ENCODE data around the gene PGGHG. TPM values are rescaled to one million over a fixed set of nuclear protein-coding genes. Genes with fewer than 3 reads are reported as not detected.
"Not testable (repeated sequence)": the region's sequence is repeated elsewhere in the genome, so short reads cannot be mapped to it uniquely, and the experiment has no call there.

The PGGHG gene
- total RNA-seq, 5 donors from 2014 or later (not counting 1 experiment from before 2014, with no cell fraction given) = 252 to 818 (median 459) TPM

DNA sequence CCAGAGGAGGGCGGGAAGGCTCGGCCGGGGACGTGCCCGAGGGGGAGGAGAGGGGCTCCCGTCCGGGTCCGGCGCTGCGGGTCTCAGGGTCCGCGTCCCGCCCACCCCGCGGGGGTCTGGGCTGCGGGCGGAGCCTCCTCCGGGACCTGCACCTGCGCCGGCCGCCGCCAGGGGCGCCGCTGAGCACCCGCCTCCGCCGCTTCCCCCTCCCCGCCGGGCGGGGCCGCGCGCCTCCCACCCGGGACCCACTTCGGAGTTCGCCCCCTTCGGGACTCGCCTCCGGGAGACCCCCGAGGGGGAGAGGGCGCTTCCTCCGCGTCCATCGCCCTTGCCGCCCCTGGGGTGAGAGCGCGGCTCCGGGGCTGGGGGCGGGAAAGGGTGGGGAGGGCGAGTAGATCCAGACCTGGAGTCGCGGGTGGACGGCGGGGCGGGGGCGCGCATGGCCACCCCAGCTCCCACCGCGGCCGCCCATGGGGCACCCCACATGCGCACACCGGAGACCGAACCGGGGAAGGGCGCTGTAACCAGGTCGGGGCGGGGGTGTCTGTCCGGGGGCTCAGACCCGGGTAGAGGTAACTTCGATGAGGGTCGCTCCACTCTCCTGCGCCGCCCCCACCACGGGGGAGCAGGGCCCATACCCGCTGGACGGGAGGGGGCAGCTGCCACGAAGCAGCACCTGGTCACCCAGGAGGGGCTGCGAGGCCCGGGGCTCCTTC, 29.6 kb downstream of the PGGHG start:
- Mint-ChIP-seq H3K4me3 (peak overlapping the region in 2 of 3 donors; percentile 68 to 87), H3K36me3 (peaks cover 15% of the 10 kb centered on the region), H3K4me1 (peaks cover 27 to 43% (median 41%) of the 10 kb centered on the region in 3 donors)
- H3K36me3 ChIP-seq (ENCODE audit: control insufficient read depth in 2 of 2, extremely low read depth in 1 of 2, insufficient read depth in 1 of 2, low read length in 1 of 2) = peaks cover 0 to 15% of the 10 kb centered on the region in 2 donors
- H3K4me1 ChIP-seq (ENCODE audit: control insufficient read depth in 1 of 2, extremely low read depth in 1 of 2, insufficient read depth in 2 of 2, low read length in 2 of 2) = peaks cover 7 to 52% of the 10 kb centered on the region in 2 experiments
- not testable (repeated sequence) for DNase-seq; H3K9me3 Mint-ChIP-seq; H3K27me3 ChIP-seq (replicated peaks in 1 of 2; ENCODE audit: control insufficient read depth in 2 of 2, extremely low read depth in 1 of 2, insufficient read depth in 2 of 2, low read length in 1 of 2); H3K9me3 ChIP-seq; H3K27ac Mint-ChIP-seq; H3K27me3 Mint-ChIP-seq
- no CpG with 5 or more reads among the region's 79 CpGs for WGBS (ENCODE audit: insufficient coverage)
- peak; percentile 28 to 58 (median 44) for ATAC-seq (replicated peaks in 1 of 4)
- peak overlapping the region in 1 of 2 donors; percentile 48 for H3K4me3 ChIP-seq (ENCODE audit: control insufficient read depth in 1 of 2, extremely low read depth in 1 of 2, low read length in 1 of 2)
- peak overlapping the region; percentile 38 for H3K27ac ChIP-seq (ENCODE audit: low read length)
- ChIA-PET POLR2A (interaction anchor here in 1 of 2 donors (0.6 to 1.0 kb wide), 2 partner anchors 11 to 218 kb away, joined by 3 read pairs; no protein-coding TSS in a partner anchor), CTCF (interaction anchor here in 1 of 2 donors (1.3 kb wide), 1 partner anchor 68 kb away, joined by 6 read pairs; no protein-coding TSS in a partner anchor)

DNA sequence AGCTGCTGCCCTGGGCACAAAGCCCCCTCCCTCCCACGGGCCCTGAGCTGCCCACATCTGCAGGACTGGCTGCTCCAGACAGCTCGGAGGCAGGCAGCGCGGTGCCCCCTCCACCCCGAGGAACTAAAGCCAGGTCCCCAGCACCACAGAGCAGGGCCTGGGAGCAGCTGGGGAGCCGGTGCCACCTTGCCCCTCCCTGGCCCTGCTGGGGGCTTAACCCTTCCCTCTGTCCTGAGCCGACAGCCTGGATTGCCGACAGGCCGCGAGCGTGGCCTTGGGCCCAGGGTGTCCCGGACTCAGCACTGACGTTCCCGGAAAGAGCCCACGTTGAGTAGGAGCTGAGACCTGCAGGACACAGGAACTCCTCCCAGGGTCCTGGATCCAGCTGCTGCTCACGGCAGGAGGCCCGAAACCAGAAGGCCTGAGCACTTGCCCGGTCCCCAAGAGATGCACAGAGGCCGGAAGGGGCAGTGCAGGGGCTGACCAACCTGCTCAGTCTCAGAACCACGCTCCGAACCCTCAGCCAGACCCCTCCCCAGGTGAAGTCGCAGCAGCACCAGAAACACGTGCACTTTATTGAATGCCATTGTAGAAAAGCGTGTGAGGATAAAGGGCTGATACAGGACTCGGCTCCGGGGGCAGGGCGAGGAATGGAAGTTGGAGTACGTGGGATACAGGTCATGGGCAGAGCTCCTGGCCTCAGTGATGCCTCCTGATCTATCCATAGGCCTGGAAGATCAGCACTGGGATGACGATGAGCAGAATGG, 30.4 kb downstream of the PGGHG start:
- H3K27me3 Mint-ChIP-seq; H3K9me3 ChIP-seq; CTCF ChIA-PET; H3K9me3 Mint-ChIP-seq; POLR2A ChIA-PET; H3K27me3 ChIP-seq (replicated peaks in 1 of 2; ENCODE audit: control insufficient read depth in 2 of 2, extremely low read depth in 1 of 2, insufficient read depth in 2 of 2, low read length in 1 of 2): not testable (repeated sequence)
- Mint-ChIP-seq H3K4me3 (peak overlapping the region; percentile 79 to 87 (median 83)), H3K27ac (peak overlapping the region; percentile 91 to 98), H3K36me3 (peaks cover 13% of the 10 kb centered on the region), H3K4me1 (peaks cover 29 to 41% (median 41%) of the 10 kb centered on the region in 3 donors)
- DNase-seq (peak in 2 of 35 experiments; percentile 17 to 50), ATAC-seq (replicated peaks in 1 of 4) (peak; percentile 8 to 19 (median 17))
- H3K4me3 ChIP-seq (ENCODE audit: control insufficient read depth in 1 of 2, extremely low read depth in 1 of 2, low read length in 1 of 2) = peak overlapping the region; percentile 48 to 75
- H3K27ac ChIP-seq (ENCODE audit: low read length) = peak overlapping the region; percentile 38
- peaks cover 0 to 15% of the 10 kb centered on the region in 2 donors for H3K36me3 ChIP-seq (ENCODE audit: control insufficient read depth in 2 of 2, extremely low read depth in 1 of 2, insufficient read depth in 1 of 2, low read length in 1 of 2)
- H3K4me1 ChIP-seq (ENCODE audit: control insufficient read depth in 1 of 2, extremely low read depth in 1 of 2, insufficient read depth in 2 of 2, low read length in 2 of 2) = peaks cover 12 to 52% of the 10 kb centered on the region in 2 experiments
- 38% methylated on average over 10 of the region's 29 CpGs for WGBS (ENCODE audit: insufficient coverage)

GRCh38 chr11:319888-320273, 31.0 kb downstream of the PGGHG start:
- peak in 3 of 4 experiments; percentile 1 to 6 (median 4) for ATAC-seq (replicated peaks in 1 of 4)
- peak overlapping the region; percentile 48 to 75 for H3K4me3 ChIP-seq (ENCODE audit: control insufficient read depth in 1 of 2, extremely low read depth in 1 of 2, low read length in 1 of 2)
- CTCF ChIA-PET = interaction anchor here in 1 of 2 donors (0.6 kb wide), 1 partner anchor 15 kb away, joined by 3 read pairs; no protein-coding TSS in a partner anchor

DNA sequence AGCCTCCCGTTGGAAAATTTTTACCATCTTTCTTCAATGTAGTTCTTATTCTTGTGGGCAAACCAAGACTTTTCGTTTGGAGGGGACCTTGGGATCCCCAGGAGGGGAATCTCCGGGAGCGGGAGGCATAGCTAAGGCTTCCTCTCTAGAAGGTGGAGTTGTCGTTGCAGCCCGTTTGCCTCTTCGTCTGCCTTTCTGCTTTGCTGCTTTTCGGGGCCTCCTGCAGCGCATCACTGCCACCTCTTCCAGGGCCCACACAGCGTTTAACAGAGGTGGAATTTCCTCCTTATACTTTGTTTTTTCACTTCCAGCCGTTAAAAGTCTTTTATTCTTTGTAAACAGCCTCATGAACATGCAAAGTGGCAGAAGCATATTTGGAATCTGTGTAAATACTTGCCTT, 35.2 kb downstream of the PGGHG start:
- Mint-ChIP-seq H3K36me3 (no peaks in the 10 kb centered on the region), H3K9me3 (no peaks in the 10 kb centered on the region), H3K27me3 (no peaks in the 10 kb centered on the region), H3K4me1 (peaks cover 48 to 63% (median 59%) of the 10 kb centered on the region in 3 donors), H3K27ac (peak overlapping the region; percentile 18 to 83), H3K4me3 (peak overlapping the region in 1 of 3 donors; percentile 58)
- ChIA-PET POLR2A (interaction anchor here in 1 of 2 donors (0.7 kb wide), 1 partner anchor 12 kb away, joined by 8 read pairs; no protein-coding TSS in a partner anchor), CTCF (no interaction called here)
- no peak overlapping the region for H3K4me3 ChIP-seq (ENCODE audit: control insufficient read depth in 1 of 2, extremely low read depth in 1 of 2, low read length in 1 of 2)
- no peak for DNase-seq
- H3K4me1 ChIP-seq (ENCODE audit: control insufficient read depth in 1 of 2, extremely low read depth in 1 of 2, insufficient read depth in 2 of 2, low read length in 2 of 2) = peaks cover 41 to 69% of the 10 kb centered on the region in 2 experiments
- no peak for ATAC-seq (replicated peaks in 1 of 4)
- no peak overlapping the region for H3K27ac ChIP-seq (ENCODE audit: low read length)
- no peaks in the 10 kb centered on the region for H3K27me3 ChIP-seq (replicated peaks in 1 of 2; ENCODE audit: control insufficient read depth in 2 of 2, extremely low read depth in 1 of 2, insufficient read depth in 2 of 2, low read length in 1 of 2)
- WGBS (ENCODE audit: insufficient coverage) = 100% methylated on average over 1 of the region's 11 CpGs
- no peaks in the 10 kb centered on the region for H3K9me3 ChIP-seq
- H3K36me3 ChIP-seq (ENCODE audit: control insufficient read depth in 2 of 2, extremely low read depth in 1 of 2, insufficient read depth in 1 of 2, low read length in 1 of 2) = no peaks in the 10 kb centered on the region

More at GRCh38 chr11:319888-320273, 31.0 kb downstream of the PGGHG start:
- POLR2A ChIA-PET; H3K27me3 Mint-ChIP-seq; H3K9me3 ChIP-seq; H3K27me3 ChIP-seq (replicated peaks in 1 of 2; ENCODE audit: control insufficient read depth in 2 of 2, extremely low read depth in 1 of 2, insufficient read depth in 2 of 2, low read length in 1 of 2); H3K9me3 Mint-ChIP-seq; DNase-seq: not testable (repeated sequence)
- Mint-ChIP-seq H3K36me3 (peaks cover 11% of the 10 kb centered on the region), H3K4me1 (peaks cover 35 to 47% (median 47%) of the 10 kb centered on the region in 3 donors), H3K4me3 (peak overlapping the region; percentile 79 to 87 (median 83)), H3K27ac (peak overlapping the region; percentile 91 to 98)
- H3K27ac ChIP-seq (ENCODE audit: low read length) = peak overlapping the region; percentile 28
- WGBS (ENCODE audit: insufficient coverage) = no CpG with 5 or more reads among the region's 10 CpGs
- peaks cover 0 to 14% of the 10 kb centered on the region in 2 donors for H3K36me3 ChIP-seq (ENCODE audit: control insufficient read depth in 2 of 2, extremely low read depth in 1 of 2, insufficient read depth in 1 of 2, low read length in 1 of 2)
- peaks cover 16 to 58% of the 10 kb centered on the region in 2 experiments for H3K4me1 ChIP-seq (ENCODE audit: control insufficient read depth in 1 of 2, extremely low read depth in 1 of 2, insufficient read depth in 2 of 2, low read length in 2 of 2)

DNA sequence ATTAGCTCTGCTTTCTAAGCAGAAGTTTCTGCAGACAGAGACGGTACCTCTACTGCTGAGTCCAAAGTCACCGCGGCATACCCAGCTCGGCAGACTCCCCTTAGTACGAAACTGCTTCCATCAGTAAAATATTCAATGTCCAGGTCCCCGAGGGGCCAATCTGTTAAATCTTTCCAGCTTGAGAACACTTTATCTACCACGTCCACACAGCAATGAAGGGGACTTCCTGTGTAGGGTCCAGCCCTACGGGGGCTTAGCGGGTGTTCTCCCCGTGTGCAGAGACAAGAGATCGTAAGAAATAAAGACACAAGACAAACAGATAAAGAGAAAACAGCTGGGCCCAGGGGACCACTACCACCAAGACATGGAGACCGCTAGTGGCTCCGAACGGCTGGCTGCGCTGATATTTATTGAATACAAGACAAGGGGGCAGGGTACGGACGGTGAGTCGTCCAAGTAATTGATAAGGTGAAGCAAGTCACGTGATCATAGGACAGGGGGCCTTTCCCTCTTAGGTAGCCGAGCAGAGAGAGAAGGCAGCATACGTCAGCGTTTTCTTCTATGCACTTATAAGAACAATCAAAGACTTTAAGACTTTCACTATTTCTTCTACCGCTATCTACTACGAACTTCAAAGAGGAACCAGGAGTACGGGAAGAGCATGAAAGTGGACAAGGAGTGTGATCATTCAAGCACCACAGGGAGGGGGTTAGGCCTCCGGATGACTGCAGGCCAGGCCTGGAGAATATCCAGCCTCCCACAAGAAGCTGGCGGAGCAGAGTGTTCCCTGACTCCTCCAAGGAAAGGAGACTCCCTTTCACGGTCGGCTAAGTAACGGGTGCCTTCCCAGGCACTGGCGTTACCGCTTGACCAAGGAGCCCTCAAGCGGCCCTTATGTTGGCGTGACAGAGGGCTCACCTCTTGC, 35.9 kb downstream of the PGGHG start:
- Mint-ChIP-seq H3K4me1 (peaks cover 55 to 65% (median 60%) of the 10 kb centered on the region in 3 donors), H3K4me3 (peak overlapping the region in 2 of 3 donors; percentile 37 to 58), H3K27ac (peak overlapping the region; percentile 18 to 83)
- 72% methylated on average over 16 of the region's 34 CpGs for WGBS (ENCODE audit: insufficient coverage)
- ATAC-seq (replicated peaks in 1 of 4); DNase-seq; H3K9me3 ChIP-seq; H3K27me3 ChIP-seq (replicated peaks in 1 of 2; ENCODE audit: control insufficient read depth in 2 of 2, extremely low read depth in 1 of 2, insufficient read depth in 2 of 2, low read length in 1 of 2); H3K36me3 ChIP-seq (ENCODE audit: control insufficient read depth in 2 of 2, extremely low read depth in 1 of 2, insufficient read depth in 1 of 2, low read length in 1 of 2); H3K4me3 ChIP-seq (ENCODE audit: control insufficient read depth in 1 of 2, extremely low read depth in 1 of 2, low read length in 1 of 2); H3K27me3 Mint-ChIP-seq; H3K9me3 Mint-ChIP-seq; H3K36me3 Mint-ChIP-seq; H3K27ac ChIP-seq (ENCODE audit: low read length): not testable (repeated sequence)
- CTCF ChIA-PET = interaction anchor here in 1 of 2 donors (1.0 kb wide), 1 partner anchor 87 kb away, joined by 3 read pairs; no protein-coding TSS in a partner anchor
- peaks cover 40 to 67% of the 10 kb centered on the region in 2 experiments for H3K4me1 ChIP-seq (ENCODE audit: control insufficient read depth in 1 of 2, extremely low read depth in 1 of 2, insufficient read depth in 2 of 2, low read length in 2 of 2)
- POLR2A ChIA-PET = interaction anchor here in 1 of 2 donors (0.7 kb wide), 1 partner anchor 12 kb away, joined by 8 read pairs; no protein-coding TSS in a partner anchor

Data from T-cell (primary cell).